NCI-H1417 treated with DMSO at 0.1 percent for 48 hours (cell line): ENCODE measurements around the gene KRTAP25-1.

Source experiments
- DNase-seq: peaks from one replicate; lab custom pipeline; 2025; lab: John Stamatoyannopoulos, UW

The KRTAP25-1 gene, protein sequence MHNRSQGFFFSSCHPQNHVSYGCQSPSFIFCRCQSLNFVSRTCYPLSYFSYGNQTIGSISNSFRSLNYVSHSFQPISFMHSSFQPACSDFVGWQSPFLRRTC

DNA sequence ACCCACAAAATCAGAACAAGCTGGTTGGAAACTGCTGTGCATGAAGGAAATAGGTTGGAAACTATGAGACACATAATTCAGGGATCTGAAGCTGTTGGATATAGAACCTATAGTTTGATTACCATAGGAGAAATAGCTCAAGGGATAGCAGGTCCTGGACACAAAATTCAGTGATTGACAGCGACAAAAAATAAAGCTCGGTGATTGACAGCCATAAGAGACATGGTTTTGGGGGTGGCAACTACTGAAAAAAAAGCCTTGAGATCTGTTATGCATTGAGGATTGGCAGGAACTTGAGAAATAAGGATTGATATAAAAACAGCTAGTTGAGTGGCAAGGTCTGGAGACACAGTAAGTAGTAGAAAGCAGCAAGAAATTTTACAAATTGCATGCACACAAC lies at the start of gene KRTAP25-1:
TSS of gene KRTAP25-1 (minus strand) at position 300 of the 400 bp plus-strand sequence. CDS start at position 276, 24 bp downstream.
- no peak for DNase-seq

- no peak for DNase-seq
These were observed 49.4 kb upstream of the KRTAP25-1 start for GRCh38 chr21:30338717-30339116.

DNA sequence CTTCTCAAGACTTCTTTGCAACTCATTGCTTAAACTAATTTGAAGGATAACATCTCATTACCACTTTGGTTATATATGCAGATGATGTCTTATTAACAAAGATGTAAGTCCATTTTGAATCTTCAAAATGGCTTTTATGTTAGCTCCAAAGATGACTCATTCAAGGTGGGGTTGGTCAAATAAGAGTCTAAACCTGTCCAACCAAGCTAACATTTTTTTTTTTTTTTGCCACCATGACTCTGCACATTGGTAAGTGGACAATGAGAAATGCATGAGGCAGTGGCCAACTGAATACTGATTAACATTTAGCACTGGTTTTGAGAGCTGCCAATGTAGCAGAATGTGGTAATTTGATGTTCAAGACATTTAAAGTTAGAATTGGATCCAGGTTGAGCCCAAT lies 48.5 kb upstream of the KRTAP25-1 start:
- no peak for DNase-seq

- no peak for DNase-seq
These were observed 48.0 kb upstream of the KRTAP25-1 start, which contains the start of gene KRTAP27-1 for GRCh38 chr21:30337276-30337744. KRTAP27-1 (minus strand) TSS chr21:30337694; CDS start chr21:30337668, 26 bp downstream.

DNA sequence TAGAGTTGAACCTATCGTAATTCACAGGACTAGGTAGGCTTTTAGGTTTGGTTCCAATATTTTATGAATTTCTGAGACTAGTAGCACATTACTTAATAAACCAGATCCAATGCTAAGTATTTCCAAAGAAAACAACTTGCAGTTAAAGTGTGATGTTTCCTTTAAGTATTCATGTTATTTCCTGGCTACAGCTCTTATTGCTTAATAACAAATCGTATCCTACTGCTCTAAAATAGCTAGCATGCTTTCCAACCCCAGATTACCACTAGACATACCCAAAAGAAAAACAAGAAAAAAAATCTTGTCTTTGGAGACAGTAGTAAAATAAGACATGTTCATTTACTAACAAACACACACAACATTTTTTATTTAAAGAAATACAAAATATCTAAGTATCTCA lies 47.3 kb upstream of the KRTAP25-1 start:
- DNase-seq, result no peak

GRCh38 chr21:30333736-30334135 lies 44.4 kb upstream of the KRTAP25-1 start:
- DNase-seq, result no peak

DNA sequence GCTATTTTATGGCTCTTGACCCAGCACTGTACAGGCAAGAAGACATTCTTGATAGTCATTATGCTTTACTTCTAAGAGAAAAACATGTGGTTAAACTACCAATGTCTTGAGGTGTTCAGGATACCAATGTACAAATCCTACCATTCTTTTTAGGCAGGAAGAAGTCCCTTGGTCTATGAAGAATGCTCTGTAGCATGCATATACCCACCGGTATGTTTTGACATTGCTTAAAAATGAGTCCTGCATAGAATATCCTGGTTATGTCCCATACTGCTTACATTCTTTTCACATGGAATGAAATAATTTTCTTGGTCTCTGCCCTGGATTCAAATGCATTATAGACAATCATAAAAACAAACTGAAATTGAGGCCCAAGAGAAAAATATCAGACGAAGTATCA lies 43.4 kb upstream of the KRTAP25-1 start:
- DNase-seq, result no peak

GRCh38 chr21:30329203-30329875 lies 40.0 kb upstream of the KRTAP25-1 start:
- DNase-seq, result no peak

DNA sequence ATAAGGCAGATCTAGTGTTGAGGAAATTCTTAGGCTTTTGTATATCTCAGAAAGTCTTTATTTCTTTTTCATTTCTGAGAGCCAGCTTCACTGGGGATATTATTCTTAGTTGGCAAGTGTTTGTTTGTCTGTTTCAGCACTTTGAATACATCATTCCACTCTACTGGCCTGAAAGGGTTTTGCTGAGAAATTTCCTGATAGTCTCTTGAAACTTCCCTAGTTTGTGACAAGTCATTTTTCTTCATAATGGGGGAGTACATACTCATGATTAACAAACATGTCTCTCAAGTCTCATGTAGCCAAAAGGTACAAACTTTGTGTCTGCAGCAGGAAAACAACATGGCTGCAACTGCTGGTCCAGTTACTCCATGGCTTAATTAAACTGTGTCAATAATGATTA lies 37.1 kb upstream of the KRTAP25-1 start:
- no peak for DNase-seq

- DNase-seq, result no peak
These were observed 30.9 kb upstream of the KRTAP25-1 start, which contains the start of gene KRTAP26-1 for GRCh38 chr21:30320215-30320614. KRTAP26-1 (minus strand) TSS chr21:30320315; CDS start chr21:30320035, 280 bp downstream.

DNA sequence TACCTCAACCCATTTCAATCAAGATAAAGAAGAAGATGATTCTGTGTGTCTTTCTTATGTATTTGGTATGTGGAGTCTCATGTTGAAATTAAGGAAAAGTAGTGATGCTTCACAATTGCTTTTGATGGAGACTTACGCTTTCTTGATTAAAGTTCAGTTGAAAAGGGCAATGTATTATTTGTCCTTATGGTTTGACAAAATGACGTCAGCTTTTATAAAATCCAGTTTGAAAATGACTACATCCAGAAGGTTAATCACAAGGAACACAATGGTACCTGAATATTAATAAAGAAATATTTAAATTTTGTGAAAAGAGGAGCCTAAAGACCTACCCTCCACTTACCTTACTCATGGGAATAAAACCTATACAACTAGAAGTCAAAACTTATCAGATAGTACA lies 26.4 kb upstream of the KRTAP25-1 start:
- DNase-seq, result no peak

DNA sequence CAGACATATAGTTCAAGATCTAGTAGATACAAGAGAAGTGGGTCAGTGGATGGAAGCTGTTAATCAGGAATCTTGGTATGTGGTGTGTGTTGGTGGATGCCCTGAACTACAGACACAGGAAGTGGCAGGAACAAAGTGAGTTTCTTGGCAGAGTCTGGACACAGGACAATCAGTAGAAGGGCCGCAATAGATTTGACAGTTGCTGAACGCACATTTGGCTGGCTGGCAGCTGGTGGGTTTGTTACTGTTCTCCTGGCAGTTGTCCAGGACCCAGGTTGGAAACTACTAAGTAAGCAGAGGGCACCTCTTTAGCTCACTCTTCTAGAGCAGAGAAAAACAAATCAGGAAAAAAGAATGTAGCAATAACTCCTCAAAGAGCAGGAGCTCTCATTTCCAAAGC lies 17.6 kb upstream of the KRTAP25-1 start:
- DNase-seq, result no peak

GRCh38 chr21:30305136-30305535 lies 15.8 kb upstream of the KRTAP25-1 start:
- DNase-seq, result no peak

DNA sequence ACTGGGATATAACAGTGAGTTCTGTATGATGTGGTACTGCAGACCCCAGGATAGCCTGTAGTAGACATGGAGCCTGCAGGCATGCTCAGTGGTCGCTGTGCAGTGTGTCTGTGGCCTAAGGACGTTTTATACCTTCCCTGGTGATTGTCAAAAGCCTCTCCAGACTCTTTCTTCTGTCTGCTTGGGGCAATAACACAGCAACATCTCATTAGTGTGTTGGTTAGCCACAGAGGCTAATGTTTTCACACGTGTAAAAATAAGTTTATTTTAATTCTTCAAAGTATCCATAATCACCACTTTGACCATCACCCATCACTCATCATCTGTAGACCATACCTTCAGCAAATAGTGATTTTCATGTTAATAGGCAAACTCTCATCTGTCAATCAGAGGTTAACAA lies 6.5 kb downstream of the KRTAP25-1 start, which contains the start of gene KRTAP24-1:
TSS of gene KRTAP24-1 (minus strand) at position 101 of the 400 bp plus-strand sequence. CDS start at position 83, 18 bp downstream.
- no peak for DNase-seq

DNA sequence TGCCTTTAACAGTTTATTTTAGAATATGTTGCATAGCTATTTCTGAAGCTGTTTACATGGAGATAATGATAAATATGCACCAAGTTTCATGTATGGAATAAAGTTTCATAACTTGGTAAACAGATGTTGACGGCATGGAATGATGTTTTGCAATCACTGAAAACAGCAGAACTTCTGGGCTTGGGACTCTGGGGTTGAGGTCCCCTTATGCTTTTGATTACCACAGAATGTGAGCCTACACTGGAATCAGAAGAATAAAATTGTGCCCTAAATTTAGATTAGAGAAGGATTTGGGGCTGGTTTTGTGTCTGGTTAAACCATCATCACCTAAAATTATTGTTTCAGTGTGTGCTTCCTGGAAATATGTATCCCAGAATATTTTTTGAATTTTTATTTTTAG lies 17.7 kb downstream of the KRTAP25-1 start:
- DNase-seq, result no peak

DNA sequence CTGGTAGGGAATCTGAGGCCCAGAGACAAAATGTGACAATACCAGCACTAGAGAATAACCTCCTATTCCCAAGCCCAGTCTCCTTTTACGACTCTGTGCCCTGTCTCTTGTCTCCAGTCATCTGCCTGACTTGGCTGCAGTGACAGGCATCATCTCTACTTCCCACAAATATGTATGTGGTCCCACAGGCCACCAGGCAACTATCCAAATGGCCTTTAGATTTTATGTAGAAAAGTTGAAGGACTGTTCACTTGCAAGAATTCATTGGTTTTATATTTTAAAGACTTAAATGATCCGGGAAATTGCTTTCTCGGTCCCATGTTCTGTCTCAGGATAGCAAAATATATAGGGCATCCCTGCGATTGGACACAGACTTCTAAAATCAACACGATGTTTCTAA lies 18.2 kb downstream of the KRTAP25-1 start:
- no peak for DNase-seq

DNA sequence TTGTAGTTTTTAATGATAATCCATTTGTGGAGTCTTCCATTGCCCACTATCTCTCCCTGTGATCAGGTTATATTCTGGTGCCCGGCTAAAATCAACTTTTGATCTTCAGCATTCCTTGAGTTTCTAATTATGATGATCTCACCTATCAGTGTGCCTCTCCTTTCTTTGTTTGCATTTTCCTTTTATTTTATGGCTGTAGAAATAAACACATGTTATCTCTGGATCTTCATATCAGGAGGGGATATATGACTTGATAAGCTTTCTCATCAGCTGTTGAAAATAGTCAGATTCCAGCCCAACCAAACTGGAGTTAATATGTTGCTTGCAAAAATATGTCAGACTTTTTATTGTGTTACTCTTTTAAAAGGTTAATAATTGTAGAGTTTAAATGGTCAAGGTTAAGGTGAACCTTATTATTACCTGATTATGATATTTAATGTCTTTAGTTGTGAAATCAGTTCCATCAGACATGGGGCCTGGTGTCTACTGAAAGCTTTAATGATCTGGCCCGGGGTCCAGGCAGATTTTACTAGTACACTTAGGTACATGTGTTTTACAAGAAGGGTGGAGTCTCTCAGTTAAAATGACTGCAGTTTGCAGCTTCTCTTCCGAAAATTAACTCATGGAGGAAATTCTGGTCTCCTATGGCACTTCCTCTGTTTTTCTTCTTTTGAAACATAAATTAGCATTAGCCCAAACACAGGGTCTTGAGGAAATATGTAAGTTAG lies 19.3 kb downstream of the KRTAP25-1 start:
- no peak for DNase-seq

- no peak for DNase-seq
These were observed 20.6 kb downstream of the KRTAP25-1 start for GRCh38 chr21:30268608-30269197.

GRCh38 chr21:30257773-30258172 lies 31.5 kb downstream of the KRTAP25-1 start:
- no peak for DNase-seq

GRCh38 chr21:30256100-30256499 lies 33.2 kb downstream of the KRTAP25-1 start:
- DNase-seq, result no peak

DNA sequence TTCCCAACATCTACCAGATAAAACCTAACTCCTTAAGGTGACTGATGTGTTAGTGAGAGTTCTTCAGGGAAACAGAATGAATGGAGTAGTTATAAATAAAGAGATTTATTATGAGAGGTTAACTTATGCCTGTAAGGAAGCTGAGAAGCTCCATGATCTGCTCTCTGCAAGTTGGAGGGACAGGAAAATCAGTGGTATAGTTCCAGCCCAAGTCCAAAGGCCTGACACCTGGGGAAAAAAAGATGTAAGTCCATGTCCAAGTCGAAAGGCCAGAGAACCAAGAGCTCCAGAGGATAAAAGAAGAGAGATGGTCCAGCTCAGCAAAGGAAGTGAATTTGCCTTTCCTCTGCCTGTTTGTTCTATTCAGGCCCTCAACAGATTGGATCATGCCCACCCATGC lies 33.6 kb downstream of the KRTAP25-1 start:
- no peak for DNase-seq

DNA sequence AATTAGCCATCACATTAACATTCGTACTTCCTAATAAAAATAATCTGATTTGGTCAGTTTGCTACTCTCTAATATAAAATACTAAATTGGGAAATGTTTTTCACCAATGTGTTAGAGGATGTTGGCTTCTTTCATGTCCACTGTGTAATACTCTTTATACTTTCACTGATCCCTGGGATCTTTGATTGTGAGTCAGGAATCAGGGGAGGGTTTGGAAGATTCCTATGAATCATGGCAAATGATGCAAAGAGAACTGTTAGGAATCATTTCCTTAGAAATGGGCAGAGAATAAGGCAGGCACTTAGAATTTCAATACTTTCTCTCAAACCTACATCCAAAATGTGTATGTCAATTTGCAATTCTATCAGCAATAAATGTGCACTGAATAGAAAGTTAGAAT lies 37.5 kb downstream of the KRTAP25-1 start:
- DNase-seq, result no peak

GRCh38 chr21:30249936-30250335 lies 39.4 kb downstream of the KRTAP25-1 start:
- DNase-seq, result no peak
